Activated naive CD4-positive, alpha-beta T cell (primary cell): ENCODE results near the gene MAN2C1.
A peak's percentile ranks its signal among the peaks of the same experiment; 100 is the strongest.
"Not testable (repeated sequence)": the region's sequence is repeated elsewhere in the genome, so short reads cannot be mapped to it uniquely, and the experiment has no call there.

ENCODE experiments used
- DNase-seq, 4 experiments: peaks; one replicate each; lab custom pipeline; 2025; lab: John Stamatoyannopoulos, UW

Gene MAN2C1

GRCh38 chr15:75367913-75368688 is at the start of gene MAN2C1:
Gene MAN2C1, minus strand, starts transcription at chr15:75368607. Its CDS starts 24 bp downstream, at chr15:75368583.
- peak; percentile 63 to 82 (median 76) for DNase-seq

GRCh38 chr15:75416584-75416983 is 48.2 kb upstream of the MAN2C1 start:
- no peak for DNase-seq

GRCh38 chr15:75410196-75410595 is 41.8 kb upstream of the MAN2C1 start:
- DNase-seq = no peak

- DNase-seq = no peak
Measured at GRCh38 chr15:75407083-75407482, 38.7 kb upstream of the MAN2C1 start.

GRCh38 chr15:75403892-75404291 is 35.5 kb upstream of the MAN2C1 start:
- DNase-seq = no peak

GRCh38 chr15:75397494-75397893 is 29.1 kb upstream of the MAN2C1 start:
- no peak for DNase-seq

- DNase-seq = no peak
Measured at GRCh38 chr15:75389791-75390382, 21.5 kb upstream of the MAN2C1 start.

GRCh38 chr15:75383986-75384385 is 15.6 kb upstream of the MAN2C1 start:
- not testable (repeated sequence) for DNase-seq

GRCh38 chr15:75380773-75381172 is 12.4 kb upstream of the MAN2C1 start:
- DNase-seq = no peak

- DNase-seq = no peak
Measured at GRCh38 chr15:75371901-75372688, 3.7 kb upstream of the MAN2C1 start.

- no peak for DNase-seq
Measured at GRCh38 chr15:75371486-75371885, 3.1 kb upstream of the MAN2C1 start.

- DNase-seq = no peak
Measured at GRCh38 chr15:75369897-75370581, 1.6 kb upstream of the MAN2C1 start.

- no peak for DNase-seq
Measured at GRCh38 chr15:75368689-75369239, 357 bp upstream of the MAN2C1 start.

- DNase-seq = no peak
Measured at GRCh38 chr15:75367406-75367912, 948 bp downstream of the MAN2C1 start.

- DNase-seq = no peak
Measured at GRCh38 chr15:75367006-75367405, 1.4 kb downstream of the MAN2C1 start.

- DNase-seq = no peak
Measured at GRCh38 chr15:75366163-75366562, 2.2 kb downstream of the MAN2C1 start.

GRCh38 chr15:75364881-75365280 is 3.5 kb downstream of the MAN2C1 start:
- DNase-seq = no peak

- DNase-seq = no peak
Measured at GRCh38 chr15:75363786-75364185, 4.6 kb downstream of the MAN2C1 start.

GRCh38 chr15:75362642-75363249 is 5.7 kb downstream of the MAN2C1 start:
- no peak for DNase-seq

GRCh38 chr15:75361989-75362641 is 6.3 kb downstream of the MAN2C1 start:
- no peak for DNase-seq
